GM13977 (cell line): ENCODE results near the gene BUB1.

Experiments
- DNase-seq: peaks from one replicate; pipeline ENCODE4 v3.0.0; 2012; ENCODE audit warnings: low spot score
- in situ Hi-C: fragments of 300-500 bp; cut with MboI; formaldehyde crosslinking; loops from one replicate; pipeline ENCODE4 v1.12.0; 2022; ENCODE audit warnings: low sequenced_read_pairs, low pct_unique_long_range_greater_than_20kb, mixed read lengths, inconsistent platforms; ENCODE audit not compliant: unreplicated experiment
- TF ChIP-seq, protein P1 (sequence below): IDR thresholded peaks from 2 replicates; pipeline ENCODE4 v1.5.1; 2012; ENCODE audit warnings: mild to moderate bottlenecking, control low read depth; ENCODE audit not compliant: insufficient read depth; ENCODE audit errors: extremely low read depth, missing control alignments

The BUB1 gene

GRCh38 chr2:110718382-110718781 is 40.5 kb upstream of the BUB1 start:
- TF ChIP-seq, protein P1, sequence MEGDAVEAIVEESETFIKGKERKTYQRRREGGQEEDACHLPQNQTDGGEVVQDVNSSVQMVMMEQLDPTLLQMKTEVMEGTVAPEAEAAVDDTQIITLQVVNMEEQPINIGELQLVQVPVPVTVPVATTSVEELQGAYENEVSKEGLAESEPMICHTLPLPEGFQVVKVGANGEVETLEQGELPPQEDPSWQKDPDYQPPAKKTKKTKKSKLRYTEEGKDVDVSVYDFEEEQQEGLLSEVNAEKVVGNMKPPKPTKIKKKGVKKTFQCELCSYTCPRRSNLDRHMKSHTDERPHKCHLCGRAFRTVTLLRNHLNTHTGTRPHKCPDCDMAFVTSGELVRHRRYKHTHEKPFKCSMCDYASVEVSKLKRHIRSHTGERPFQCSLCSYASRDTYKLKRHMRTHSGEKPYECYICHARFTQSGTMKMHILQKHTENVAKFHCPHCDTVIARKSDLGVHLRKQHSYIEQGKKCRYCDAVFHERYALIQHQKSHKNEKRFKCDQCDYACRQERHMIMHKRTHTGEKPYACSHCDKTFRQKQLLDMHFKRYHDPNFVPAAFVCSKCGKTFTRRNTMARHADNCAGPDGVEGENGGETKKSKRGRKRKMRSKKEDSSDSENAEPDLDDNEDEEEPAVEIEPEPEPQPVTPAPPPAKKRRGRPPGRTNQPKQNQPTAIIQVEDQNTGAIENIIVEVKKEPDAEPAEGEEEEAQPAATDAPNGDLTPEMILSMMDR: no peak
- in situ Hi-C loops: no loop called here
- DNase-seq: no peak

DNA sequence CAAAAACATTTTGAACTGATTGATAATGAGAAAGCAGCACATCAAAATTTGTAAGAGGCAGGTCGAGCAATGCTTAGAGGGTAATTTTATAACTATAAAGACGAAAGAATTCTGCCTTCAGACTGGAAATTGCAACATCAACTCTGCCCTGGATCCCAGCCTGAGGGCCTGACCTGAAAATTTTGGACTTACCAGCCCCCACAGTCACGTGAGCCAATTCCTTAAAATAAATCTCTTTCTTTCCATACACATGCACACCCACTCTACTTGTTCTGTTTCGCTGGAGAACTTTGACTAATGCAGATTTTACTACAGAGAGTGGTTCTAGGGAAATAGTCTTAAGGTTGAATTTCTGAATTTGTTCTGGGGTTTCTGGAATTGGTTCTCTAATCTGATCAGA is 39.9 kb upstream of the BUB1 start:
- DNase-seq: no peak
- in situ Hi-C loops: no loop called here
- TF ChIP-seq, protein P1: no peak

DNA sequence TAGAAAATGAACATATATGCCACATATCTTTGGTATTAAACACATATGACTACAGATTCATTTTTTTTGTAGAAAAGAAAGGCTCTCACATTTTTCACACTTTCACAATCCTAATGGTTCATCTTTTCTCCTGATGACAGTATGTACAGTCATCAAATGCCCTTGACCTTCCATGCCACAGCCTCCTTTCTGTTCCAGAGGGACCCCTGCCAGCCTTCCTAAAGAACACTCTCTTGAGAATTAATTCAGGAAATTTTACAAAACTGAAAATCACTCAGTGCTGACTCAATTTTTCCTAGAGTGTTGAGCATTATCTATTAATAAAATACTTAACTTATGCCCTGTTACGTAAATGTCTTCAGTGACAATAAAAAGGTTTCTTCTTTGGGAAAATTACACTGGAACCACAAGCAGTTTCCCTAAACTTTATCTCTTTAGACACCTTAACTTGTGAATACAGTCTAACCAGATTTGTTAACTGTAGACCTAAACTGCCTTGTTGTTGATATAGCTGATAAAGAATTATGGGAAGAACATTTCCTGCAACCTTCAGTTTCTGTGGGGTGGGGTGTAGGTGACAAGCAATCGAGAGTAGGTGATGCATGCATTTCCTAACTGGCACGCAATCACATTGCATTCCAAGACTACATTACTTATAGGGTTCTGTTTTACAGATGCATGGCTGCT is 39.2 kb upstream of the BUB1 start:
- DNase-seq: no peak
- TF ChIP-seq, protein P1: no peak
- in situ Hi-C loops: no loop called here

DNA sequence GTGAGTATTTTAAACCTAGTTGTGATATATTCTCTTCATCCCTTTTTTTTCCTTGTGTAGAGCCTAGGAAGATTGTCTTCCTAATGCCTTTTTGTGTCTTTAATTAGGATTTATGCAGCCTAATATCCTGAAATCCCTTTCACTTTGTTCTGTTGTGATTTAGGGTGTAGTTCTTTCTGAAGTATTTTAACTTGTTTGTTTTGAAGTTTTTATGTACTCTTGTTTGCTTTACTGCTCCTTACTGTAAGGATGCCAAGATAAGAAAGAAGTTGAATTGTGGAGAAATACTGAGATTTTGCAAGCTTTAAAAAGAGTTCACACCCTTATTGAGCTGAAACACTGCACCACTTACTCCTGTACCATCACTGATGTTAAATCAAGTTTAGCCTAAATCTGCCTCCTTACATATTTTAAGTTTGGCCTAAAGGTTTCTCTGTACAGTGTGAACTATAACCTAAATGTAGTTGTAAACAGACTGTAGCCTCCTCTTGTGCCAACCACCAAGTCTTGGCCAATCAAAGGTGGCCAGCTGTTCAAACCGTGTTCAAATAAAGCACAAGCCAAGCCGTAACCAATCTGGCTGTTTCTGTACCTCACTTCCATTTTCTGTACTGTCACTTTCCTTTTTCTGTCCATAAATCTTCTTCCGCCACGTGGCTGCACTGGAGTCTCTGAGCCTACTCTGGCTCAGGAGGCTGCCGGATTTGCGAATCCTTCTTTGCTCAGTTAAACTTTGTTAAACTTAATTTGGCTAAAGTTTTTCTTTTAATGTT is 36.8 kb upstream of the BUB1 start:
- DNase-seq: no peak
- TF ChIP-seq, protein P1: no peak
- in situ Hi-C loops: no loop called here

- in situ Hi-C loops: no loop called here
- DNase-seq: no peak
- TF ChIP-seq, protein P1: no peak
Observed at GRCh38 chr2:110713513-110714362, 35.9 kb upstream of the BUB1 start.

DNA sequence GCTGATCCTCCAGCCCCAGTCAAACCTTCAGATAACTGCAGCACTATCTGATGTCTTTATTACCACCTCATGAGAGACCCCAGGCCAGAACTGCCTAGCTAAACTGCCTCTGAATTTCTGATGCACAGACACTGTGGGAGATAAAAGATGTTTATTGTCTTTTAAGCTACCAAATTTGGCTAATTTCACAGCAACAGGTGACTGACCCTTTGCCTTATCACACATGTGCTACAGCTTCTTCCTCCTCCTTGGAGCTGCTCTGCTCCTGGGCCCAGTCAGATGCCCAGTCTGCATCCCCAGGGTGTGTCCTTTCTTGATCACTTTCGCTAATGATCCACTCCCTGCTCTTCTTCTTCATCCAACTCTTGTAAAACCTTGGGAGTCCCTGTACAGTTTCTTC is 34.9 kb upstream of the BUB1 start:
- DNase-seq: no peak
- TF ChIP-seq, protein P1: no peak
- in situ Hi-C loops: no loop called here
